Transverse colon (tissue), 4 donors: Measurements from ENCODE around the gene LETM1.

Experiments used
- CTCF ChIP-seq, 5 experiments: fragments of 200-600 bp in 3 of 5; fragments of 450-650 bp in 2 of 5; sonication (generic) in 3 of 5; IDR thresholded peaks; 1 replicate in 2 of 5; 2 replicates in 3 of 5; pipeline ENCODE4 v1.5.1; 2016 to 2017; ENCODE audit warnings: antibody characterized with exemption in 5 of 5, inconsistent platforms in 3 of 5, mild to moderate bottlenecking in 2 of 5, moderate library complexity in 1 of 5
- EP300 ChIP-seq: sonication (generic); formaldehyde crosslinking; IDR thresholded peaks from one replicate; pipeline ENCODE4 v1.6.1; 2017; ENCODE audit warnings: antibody characterized with exemption, low read depth
- POLR2A ChIP-seq: fragments of 450-650 bp; IDR thresholded peaks from one replicate; pipeline ENCODE4 v1.6.1; 2016; ENCODE audit warnings: antibody characterized with exemption, mild to moderate bottlenecking, moderate library complexity
- POLR2AphosphoS5 ChIP-seq, 3 donors: sonication (generic); formaldehyde crosslinking; IDR thresholded peaks; one replicate each; pipeline ENCODE4 v1.6.1; 2016; ENCODE audit warnings: antibody characterized with exemption in 3 of 3

- TF ChIP-seq CTCF (IDR thresholded peaks at IDR 0.05) (no peak), EP300 (no peak), POLR2AphosphoS5 (IDR thresholded peaks at IDR 0.05) (no peak), POLR2A (no peak)
Observed at GRCh38 chr4:1896658-1896991, 40.7 kb upstream of the LETM1 start.
